MM.1S (cell line): ENCODE measurements around the gene HOXB6.

Experiments used
- DNase-seq: peaks from one replicate; pipeline ENCODE4 v3.0.0-alpha.2; 2015
- H2AFZ ChIP-seq: fragments of 300-600 bp; sonication (generic); 2 replicates; pipeline ENCODE4 v1.6.0; 2016; ENCODE audit warnings: antibody characterized with exemption, low read length
- H3F3A ChIP-seq: fragments of 300-600 bp; sonication (generic); 2 replicates; pipeline ENCODE4 v1.6.1; 2016; ENCODE audit warnings: mild to moderate bottlenecking, antibody characterized with exemption, low read length, moderate library complexity, mixed read lengths; ENCODE audit not compliant: insufficient read depth
- H3K27ac ChIP-seq: fragments of 300-600 bp; sonication (generic); 2 replicates; pipeline ENCODE4 v1.5.1; 2016; ENCODE audit warnings: mild to moderate bottlenecking, low read length
- H3K27me3 ChIP-seq: fragments of 300-600 bp; sonication (generic); replicated peaks from 2 replicates; pipeline ENCODE4 v1.6.0; 2016; ENCODE audit warnings: low read length; ENCODE audit not compliant: insufficient read depth
- H3K36me3 ChIP-seq: fragments of 300-600 bp; sonication (generic); replicated peaks from 2 replicates; pipeline ENCODE4 v1.6.1; 2016; ENCODE audit warnings: mild to moderate bottlenecking, low read length, mixed read lengths; ENCODE audit not compliant: insufficient read depth
- H3K4me1 ChIP-seq: fragments of 300-600 bp; sonication (generic); 2 replicates; pipeline ENCODE4 v1.6.1; 2016; ENCODE audit warnings: low read length, mixed read lengths
- H3K4me2 ChIP-seq: fragments of 300-600 bp; sonication (generic); 2 replicates; pipeline ENCODE4 v1.6.0; 2016; ENCODE audit warnings: low read depth, low read length
- H3K4me3 ChIP-seq: fragments of 300-600 bp; sonication (generic); 2 replicates; pipeline ENCODE4 v1.5.1; 2016; ENCODE audit warnings: low read length, mixed read lengths
- H3K79me2 ChIP-seq: fragments of 300-600 bp; sonication (generic); 2 replicates; pipeline ENCODE4 v1.6.1; 2016; ENCODE audit warnings: mixed run types, low read length, mixed read lengths
- H3K9ac ChIP-seq: fragments of 300-600 bp; sonication (generic); 2 replicates; pipeline ENCODE4 v1.6.1; 2016; ENCODE audit warnings: low read length, mixed read lengths
- H3K9me2 ChIP-seq: fragments of 300-600 bp; sonication (generic); replicated peaks from 2 replicates; pipeline ENCODE4 v1.6.1; 2016; ENCODE audit warnings: mild to moderate bottlenecking, low read length, mixed read lengths; ENCODE audit not compliant: insufficient read depth
- H3K9me3 ChIP-seq: fragments of 300-600 bp; sonication (generic); replicated peaks from 2 replicates; pipeline ENCODE4 v1.6.1; 2016; ENCODE audit warnings: mild to moderate bottlenecking, low read length, mixed read lengths; ENCODE audit not compliant: insufficient read depth
- H4K20me1 ChIP-seq: fragments of 300-600 bp; sonication (generic); 2 replicates; pipeline ENCODE4 v1.6.1; 2016; ENCODE audit warnings: mild to moderate bottlenecking, low read length, moderate library complexity, mixed read lengths; ENCODE audit not compliant: insufficient read depth
- EZH2 ChIP-seq: fragments of 300-600 bp; sonication (generic); optimal IDR thresholded peaks from 2 replicates; pipeline ENCODE3; 2017; ENCODE audit warnings: low read depth, mild to moderate bottlenecking, antibody characterized with exemption, low read length, mixed read lengths
- EZH2phosphoT487 ChIP-seq: fragments of 300-600 bp; sonication (generic); IDR thresholded peaks from 2 replicates; pipeline ENCODE4 v1.6.1; 2018; ENCODE audit warnings: antibody characterized with exemption, low read length
- TF ChIP-seq, protein P1 (sequence below): fragments of 300-600 bp; sonication (generic); IDR thresholded peaks from 2 replicates; pipeline ENCODE4 v1.5.1; 2016; ENCODE audit warnings: antibody characterized with exemption, low read length, mixed read lengths

HOXB6 gene

GRCh38 chr17:48569674-48570324 is 35.0 kb downstream of the HOXB6 start:
- Histone ChIP-seq H3F3A (no peaks in the 10 kb centered on the region), H2AFZ (no peak overlapping the region), H3K4me1 (no peaks in the 10 kb centered on the region), H3K36me3 (no peaks in the 10 kb centered on the region), H3K27me3 (no peaks in the 10 kb centered on the region), H3K27ac (no peak overlapping the region), H3K9me2 (no peaks in the 10 kb centered on the region), H4K20me1 (no peaks in the 10 kb centered on the region), H3K9me3 (no peaks in the 10 kb centered on the region), H3K9ac (no peak overlapping the region), H3K4me3 (no peak overlapping the region), H3K4me2 (no peak overlapping the region), H3K79me2 (0 out of 2 replicates have a peak, but pooled peaks cover 3% of the 10 kb centered on the region)
- TF ChIP-seq EZH2 (no peak), EZH2phosphoT487 (no peak)
- TF ChIP-seq, protein P1, sequence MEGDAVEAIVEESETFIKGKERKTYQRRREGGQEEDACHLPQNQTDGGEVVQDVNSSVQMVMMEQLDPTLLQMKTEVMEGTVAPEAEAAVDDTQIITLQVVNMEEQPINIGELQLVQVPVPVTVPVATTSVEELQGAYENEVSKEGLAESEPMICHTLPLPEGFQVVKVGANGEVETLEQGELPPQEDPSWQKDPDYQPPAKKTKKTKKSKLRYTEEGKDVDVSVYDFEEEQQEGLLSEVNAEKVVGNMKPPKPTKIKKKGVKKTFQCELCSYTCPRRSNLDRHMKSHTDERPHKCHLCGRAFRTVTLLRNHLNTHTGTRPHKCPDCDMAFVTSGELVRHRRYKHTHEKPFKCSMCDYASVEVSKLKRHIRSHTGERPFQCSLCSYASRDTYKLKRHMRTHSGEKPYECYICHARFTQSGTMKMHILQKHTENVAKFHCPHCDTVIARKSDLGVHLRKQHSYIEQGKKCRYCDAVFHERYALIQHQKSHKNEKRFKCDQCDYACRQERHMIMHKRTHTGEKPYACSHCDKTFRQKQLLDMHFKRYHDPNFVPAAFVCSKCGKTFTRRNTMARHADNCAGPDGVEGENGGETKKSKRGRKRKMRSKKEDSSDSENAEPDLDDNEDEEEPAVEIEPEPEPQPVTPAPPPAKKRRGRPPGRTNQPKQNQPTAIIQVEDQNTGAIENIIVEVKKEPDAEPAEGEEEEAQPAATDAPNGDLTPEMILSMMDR, result no peak
- DNase-seq, result no peak

DNA sequence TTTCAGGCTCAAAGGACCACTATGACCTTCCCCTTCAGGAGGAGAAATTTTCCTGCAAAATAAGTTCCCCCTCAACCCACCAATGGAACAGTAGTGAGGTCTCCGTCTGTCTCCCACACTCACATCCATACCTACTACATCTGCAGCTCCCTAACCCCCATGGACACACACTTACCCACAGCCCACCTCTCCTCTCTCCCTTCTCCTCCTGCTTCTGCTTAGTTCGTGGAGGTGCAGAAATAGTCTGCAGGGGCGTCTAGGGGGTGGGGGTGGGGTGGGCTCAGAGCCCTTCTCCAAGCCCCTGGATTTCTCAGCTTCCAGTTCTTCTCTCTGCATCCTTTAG is 35.6 kb downstream of the HOXB6 start:
- Histone ChIP-seq H3K27ac (no peak overlapping the region), H3K36me3 (no peaks in the 10 kb centered on the region), H3K9me2 (no peaks in the 10 kb centered on the region), H4K20me1 (no peaks in the 10 kb centered on the region), H3K4me2 (no peak overlapping the region), H3K9me3 (no peaks in the 10 kb centered on the region), H3K4me1 (no peaks in the 10 kb centered on the region), H3K27me3 (no peaks in the 10 kb centered on the region), H3K79me2 (0 out of 2 replicates have a peak, but pooled peaks cover 3% of the 10 kb centered on the region), H3F3A (no peaks in the 10 kb centered on the region), H3K9ac (no peak overlapping the region), H3K4me3 (no peak overlapping the region), H2AFZ (no peak overlapping the region)
- TF ChIP-seq EZH2, result no peak
- TF ChIP-seq, protein P1, result no peak
- TF ChIP-seq EZH2phosphoT487, result no peak
- no peak for DNase-seq

GRCh38 chr17:48568499-48569239 is 36.1 kb downstream of the HOXB6 start:
- no peak overlapping the region for H3K4me3 ChIP-seq
- no peaks in the 10 kb centered on the region for H3K4me1 ChIP-seq
- no peak overlapping the region for H2AFZ ChIP-seq
- H3K27ac ChIP-seq, result no peak overlapping the region
- no peak for DNase-seq
- TF ChIP-seq EZH2phosphoT487, result no peak
- 0 out of 2 replicates have a peak, but pooled peaks cover 3% of the 10 kb centered on the region for H3K79me2 ChIP-seq
- no peaks in the 10 kb centered on the region for H3K27me3 ChIP-seq
- H3K36me3 ChIP-seq, result no peaks in the 10 kb centered on the region
- H3F3A ChIP-seq, result no peaks in the 10 kb centered on the region
- H3K9me3 ChIP-seq, result no peaks in the 10 kb centered on the region
- H4K20me1 ChIP-seq, result no peaks in the 10 kb centered on the region
- H3K9me2 ChIP-seq, result no peaks in the 10 kb centered on the region
- H3K4me2 ChIP-seq, result no peak overlapping the region
- no peak overlapping the region for H3K9ac ChIP-seq
